ENCODE measurements around the gene GAS6.

GRCh38 chr13:113861433-113862030, 2.3 kb downstream of the GAS6 start:
- TF ChIP-seq CTCF (conservative IDR thresholded peaks at IDR 0.05) (no peak), EZH2 (IDR thresholded peaks at IDR 0.05; ENCODE audit: low read depth) (no peak)

Data from PC-9 (cell line).